Stimulated activated CD4-positive, alpha-beta T cell treated with anti-CD3 and anti-CD28 coated beads, Interleukin-12 subunit alpha, Interleukin-12 subunit beta, amount 100 ng/mL, for 4 hours (primary cell): Measurements from ENCODE around the gene RNF186.
"Not testable (repeated sequence)": the region's sequence is repeated elsewhere in the genome, so short reads cannot be mapped to it uniquely, and the experiment has no call there.

Experiments used
- DNase-seq: peaks from one replicate; pipeline ENCODE4 v3.0.0-alpha.2; 2020

RNF186 gene

DNA sequence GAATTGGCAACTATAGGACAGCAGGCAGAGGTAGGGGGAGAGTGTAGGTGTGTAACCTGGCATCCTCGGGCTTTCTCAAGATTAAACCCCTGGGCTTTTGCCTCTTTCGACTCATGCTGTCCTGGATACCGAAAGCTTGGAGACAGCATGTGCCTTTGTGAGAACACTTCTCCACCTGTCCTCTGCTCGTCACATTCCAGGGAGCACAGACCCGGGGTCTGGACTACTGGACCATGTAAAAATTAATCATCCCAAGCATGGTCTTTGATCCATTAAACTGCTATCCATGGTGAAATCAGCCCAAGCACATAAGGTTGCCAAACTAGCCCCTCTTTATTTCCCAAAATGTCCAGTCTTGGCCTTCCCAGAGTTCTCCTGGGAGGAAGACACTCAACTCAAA is 9.0 kb upstream of the RNF186 start:
- no peak for DNase-seq

- DNase-seq, result no peak
Observed at GRCh38 chr1:19819701-19820100, 4.6 kb upstream of the RNF186 start.

- DNase-seq, result no peak
Observed at GRCh38 chr1:19818324-19818723, 3.2 kb upstream of the RNF186 start.

DNA sequence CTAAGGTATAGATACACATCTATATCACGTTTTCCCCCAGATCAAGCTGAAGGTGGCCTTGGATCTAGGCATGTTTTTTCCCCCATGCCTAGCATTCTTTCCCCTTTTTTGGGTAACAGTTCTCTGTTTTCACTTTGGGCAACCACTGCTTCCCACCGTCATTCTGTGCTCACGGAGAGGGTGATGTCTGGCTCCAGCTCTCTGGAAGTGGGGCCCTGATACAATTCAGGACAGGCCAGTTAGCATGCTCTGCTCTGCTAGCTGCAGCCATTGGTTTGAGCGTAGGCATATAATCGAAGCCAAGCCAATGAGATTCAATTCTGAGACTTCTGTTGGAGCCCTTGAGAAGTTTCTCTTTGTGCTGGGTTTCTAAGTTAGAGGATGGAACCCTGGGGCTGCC is 2.1 kb upstream of the RNF186 start:
- DNase-seq, result no peak

GRCh38 chr1:19816737-19817086 is 1.6 kb upstream of the RNF186 start:
- not testable (repeated sequence) for DNase-seq

GRCh38 chr1:19815801-19816736 is 986 bp upstream of the RNF186 start:
- no peak for DNase-seq

- DNase-seq, result no peak
Observed at GRCh38 chr1:19814244-19814661, 830 bp downstream of the RNF186 start.

DNA sequence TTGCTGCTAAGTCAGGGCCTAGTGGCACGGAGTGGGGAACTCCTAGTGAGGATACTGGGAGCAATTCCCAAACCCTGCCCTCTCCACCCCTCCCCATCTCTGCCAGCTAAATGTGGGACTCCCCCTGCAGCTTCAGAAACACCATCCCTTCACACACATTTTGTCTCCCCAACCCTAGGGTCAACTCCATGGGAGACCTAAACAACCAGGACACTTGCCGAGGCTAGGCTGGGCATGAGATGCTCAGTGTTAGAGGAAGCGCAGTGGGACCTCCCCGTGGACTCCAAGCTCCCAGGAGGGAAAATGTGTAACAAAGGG is 1.5 kb downstream of the RNF186 start:
- DNase-seq, result no peak

DNA sequence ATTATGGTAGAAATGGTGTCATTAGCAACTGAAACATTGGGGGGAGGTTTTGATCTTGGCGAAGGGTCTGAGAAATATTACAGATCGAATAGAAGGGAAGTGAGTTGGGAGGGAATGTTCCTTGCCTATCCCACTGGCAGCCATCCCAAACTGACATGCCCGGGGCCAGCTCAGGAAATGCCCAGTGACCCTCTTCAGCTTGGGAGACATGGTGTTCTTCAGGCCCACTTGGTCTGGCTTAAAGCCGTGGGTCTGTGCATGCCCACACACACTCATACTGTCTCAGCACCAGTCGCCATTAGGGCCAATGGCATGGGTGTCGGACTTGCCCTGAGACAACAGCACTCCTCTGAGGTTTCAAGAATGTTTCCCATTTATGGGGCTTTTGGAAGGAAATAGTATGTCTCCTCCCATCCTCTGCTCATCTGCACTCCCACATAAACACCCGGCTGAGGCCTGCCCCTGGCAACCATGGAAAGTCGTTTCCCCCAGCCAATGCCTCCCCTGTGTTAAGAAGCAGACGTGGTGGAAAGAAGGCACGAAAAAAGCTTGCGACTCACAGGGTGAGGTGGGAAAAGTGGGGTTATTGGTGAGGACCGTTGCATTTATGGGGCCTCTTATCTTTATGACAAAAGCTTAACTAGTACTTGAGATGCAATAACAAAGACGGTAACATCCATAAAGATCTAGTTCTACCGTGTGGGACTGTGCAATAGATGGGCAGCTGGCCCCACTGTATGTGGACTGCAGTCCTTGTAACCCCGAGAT is 2.0 kb downstream of the RNF186 start:
- DNase-seq, result no peak

DNA sequence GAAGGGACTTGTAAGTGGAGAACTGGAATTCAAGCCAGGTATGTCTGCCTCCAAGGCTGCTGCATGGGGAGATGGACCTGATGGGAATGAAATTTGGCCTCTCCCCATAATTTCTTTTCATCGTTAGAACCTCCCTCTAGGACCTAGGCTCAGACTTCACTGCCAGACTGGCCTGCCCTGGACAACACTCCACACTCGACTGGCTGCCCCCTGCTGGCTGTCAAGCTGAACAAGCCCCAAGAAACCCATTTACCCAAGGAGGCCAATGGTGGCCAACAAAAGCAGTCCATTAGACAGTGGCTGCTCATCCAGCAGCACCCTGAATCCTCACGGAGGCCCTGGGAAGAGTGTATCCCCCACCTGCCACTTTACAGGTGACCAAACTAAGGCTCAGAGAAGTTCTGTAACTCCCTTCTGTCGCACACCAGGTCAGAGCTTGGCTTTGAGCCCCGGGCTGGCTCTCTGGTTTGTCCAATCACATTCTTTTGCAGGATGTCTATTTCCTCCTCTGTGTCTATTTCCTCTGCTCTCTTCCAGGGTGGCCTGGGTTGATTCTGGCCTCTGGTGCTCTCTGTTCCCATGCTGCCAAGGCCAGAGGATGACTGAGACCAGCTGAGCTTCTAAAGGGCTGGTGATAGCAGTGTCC is 3.8 kb downstream of the RNF186 start:
- DNase-seq, result peak; percentile 51

DNA sequence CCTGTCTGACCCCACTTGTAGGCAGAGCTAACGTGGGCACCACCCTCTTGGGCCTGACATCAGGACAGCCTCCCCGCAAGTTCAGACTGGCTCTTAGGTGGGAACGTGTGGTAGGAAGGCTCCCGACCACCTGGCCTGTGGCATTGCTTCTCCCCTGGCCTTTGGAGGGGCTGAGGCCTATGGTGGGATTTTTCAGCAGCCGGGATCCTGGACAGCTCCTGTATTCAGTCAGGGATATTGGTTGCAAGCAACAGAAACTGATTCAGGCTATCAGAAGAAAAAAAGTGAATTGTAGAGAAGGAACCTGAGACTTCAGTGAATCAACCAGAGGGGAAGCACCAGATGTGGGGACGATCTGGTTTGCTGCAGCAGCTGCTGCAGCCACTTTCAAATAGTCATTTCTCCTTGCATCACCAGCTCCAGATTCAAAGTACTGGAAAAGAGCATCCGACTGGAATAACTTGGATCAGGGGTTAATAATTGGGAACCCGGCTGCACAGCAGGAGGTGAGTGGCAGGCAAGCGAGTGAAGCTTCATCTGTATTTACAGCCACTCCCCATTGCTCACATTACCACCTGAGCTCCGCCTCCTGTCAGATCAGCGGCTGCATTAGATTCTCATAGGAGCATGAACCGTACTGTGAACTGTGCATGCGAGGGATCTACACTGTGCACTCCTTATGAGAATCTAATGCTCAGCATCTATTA is 5.9 kb downstream of the RNF186 start:
- DNase-seq, result no peak

DNA sequence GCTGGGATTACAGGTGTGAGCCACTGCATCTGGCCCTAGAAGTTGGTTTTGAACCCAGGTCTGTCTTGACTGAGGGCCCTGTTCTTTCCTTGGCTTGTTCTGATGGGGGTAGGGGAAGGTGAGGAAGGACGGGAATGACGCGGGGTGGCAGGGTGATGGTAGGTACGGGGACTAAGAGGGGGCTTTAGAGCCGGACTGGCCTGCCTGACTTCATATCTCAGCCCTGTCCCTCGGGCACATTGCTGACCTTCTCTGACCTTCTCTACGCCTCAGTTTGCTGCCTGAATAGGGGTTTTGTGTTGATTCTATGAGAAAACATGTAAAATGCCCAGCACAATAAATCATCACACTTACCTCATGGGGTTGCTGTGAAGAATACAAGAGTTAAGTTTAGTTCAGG is 6.7 kb downstream of the RNF186 start:
- no peak for DNase-seq

GRCh38 chr1:19804831-19805251 is 10.2 kb downstream of the RNF186 start:
- DNase-seq, result no peak

DNA sequence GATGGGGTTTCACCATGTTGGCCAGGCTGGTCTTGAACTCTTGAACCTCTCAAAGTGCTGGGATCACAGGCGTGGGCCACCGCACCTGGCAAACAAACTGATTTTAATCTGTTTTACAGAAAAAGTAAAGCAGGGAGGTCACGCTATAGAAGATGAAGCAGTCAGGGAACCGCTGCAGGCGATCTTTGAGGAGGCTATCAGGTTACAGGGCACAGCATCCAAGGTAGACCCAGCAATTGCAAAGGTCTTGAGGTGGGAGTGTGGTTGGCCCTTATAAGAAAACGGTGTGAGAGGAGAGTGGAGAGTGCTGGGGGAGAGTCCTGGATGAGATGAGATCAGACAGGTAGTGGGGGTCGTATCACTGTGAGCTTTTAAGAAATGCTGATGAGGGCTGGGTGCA is 12.8 kb downstream of the RNF186 start:
- no peak for DNase-seq

DNA sequence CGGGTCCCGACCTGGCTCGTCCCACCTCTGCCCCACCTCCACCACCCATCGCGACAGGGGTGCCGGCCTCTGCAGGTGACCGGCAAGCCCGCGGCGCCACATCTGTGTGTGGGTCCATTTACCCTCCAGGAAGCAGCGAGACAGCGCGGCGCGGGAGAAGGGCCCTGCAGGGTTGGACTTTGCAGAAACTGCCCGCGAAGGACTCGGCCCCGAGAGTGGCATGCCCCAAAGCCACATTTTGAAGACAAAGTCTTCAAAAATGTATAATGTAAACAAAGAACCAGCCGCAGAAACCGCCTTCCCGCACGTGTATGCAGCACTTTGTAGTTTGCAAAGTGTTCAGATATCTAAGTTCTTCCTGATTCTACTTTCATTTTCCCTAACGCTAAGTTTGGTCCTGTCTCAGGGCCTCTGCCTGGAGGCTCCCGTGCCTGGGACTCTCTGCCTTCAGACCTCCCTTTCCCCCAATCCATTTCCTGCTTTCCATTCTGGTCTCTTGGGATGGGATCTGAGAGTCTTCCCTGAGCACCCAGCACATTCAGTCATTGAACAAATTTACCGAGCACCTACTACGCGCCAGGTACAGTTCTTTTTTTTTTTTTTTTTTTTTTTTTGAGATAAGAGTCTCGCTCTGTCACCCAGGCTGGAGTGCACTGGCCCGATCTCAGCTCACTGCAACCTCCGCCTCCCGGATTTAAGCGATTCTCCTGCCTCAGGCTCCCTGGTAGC is 14.8 kb downstream of the RNF186 start:
- DNase-seq, result peak; percentile 46

- peak; percentile 54 for DNase-seq
Observed at GRCh38 chr1:19799230-19800075, 15.6 kb downstream of the RNF186 start, which contains the start of gene TMCO4. Gene TMCO4 (minus strand): TSS chr1:19799916. CDS start chr1:19780758, 19,158 bp downstream.

DNA sequence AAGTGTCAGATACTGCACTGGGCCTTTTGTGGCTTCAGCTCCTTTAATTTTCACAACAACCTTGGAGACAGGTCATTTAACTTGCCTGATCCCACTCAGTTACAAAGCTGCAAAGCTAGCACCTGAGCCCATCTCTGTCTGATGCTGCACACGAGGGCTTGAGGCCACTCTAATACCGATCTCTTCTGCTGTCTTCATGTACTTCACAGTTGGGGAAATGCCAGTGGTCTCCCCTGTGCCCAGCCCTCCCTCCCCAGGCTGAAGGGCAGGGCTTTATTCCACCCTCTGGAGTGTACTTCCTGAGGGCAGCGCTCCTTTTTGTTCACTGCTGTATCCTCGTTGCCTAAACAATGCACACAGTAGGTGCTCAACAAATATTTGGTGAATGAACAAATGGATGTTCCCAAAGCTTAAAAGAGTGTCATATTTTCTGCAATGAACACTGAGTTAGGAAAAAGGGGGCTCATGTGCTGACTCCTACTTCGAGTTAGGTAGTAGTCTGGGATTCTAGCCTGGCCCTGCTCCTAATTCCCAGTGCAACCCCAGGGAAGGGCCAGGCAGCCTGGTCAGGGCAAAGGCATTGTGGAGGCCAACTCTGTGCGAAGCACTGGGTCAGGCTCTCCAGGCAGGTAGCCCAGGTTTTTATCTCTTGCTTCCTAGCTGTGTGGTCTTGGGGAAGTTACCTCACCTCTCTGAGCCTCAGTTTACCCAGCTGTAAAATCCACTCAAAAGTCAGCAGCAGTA is 16.4 kb downstream of the RNF186 start:
- DNase-seq, result no peak

GRCh38 chr1:19797827-19798226 is 17.3 kb downstream of the RNF186 start:
- no peak for DNase-seq

DNA sequence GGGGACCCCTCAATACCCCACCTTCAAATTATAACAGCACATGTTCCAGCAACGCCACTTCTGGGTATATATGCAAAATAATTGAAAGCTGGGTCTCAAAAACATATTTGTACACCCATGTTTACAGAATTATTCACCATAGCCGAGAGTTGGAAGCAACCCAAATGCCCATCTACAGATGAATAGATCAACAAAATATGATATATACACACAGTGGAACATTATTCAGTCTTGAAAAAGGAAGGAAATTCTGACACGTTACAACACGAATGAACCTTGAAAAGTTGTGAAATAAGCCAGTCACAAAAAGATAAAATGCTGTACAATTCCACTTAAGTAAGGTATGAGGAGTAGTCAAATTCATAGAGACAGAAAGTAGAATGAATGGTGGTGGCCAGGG is 20.5 kb downstream of the RNF186 start:
- no peak for DNase-seq

GRCh38 chr1:19793360-19794046 is 21.6 kb downstream of the RNF186 start:
- no peak for DNase-seq
